Panc1 (cell line): ENCODE measurements around the gene SCYL3. TPM values are rescaled to one million over a fixed set of nuclear protein-coding genes. Genes with fewer than 3 reads are reported as not detected.

Experiments
- ATAC-seq: fragments of 200-7000 bp; cut with Tn5 transposase; 2 replicates; pipeline ENCODE4 v1.9.1; 2020; ENCODE audit warnings: mild to moderate bottlenecking, moderate library complexity
- BruUV-seq: library from RNA; stranded (reverse); fragments of 400-500 nt; replicated peaks from 2 replicates; lab custom pipeline; 2021; lab: Mats Ljungman, UMichigan
- CTCF ChIA-PET: fragments of 300-600 bp; sonication (Branson Sonifier 250); formaldehyde crosslinking; loops from one replicate; lab custom pipeline; 2022; ENCODE audit warnings: antibody characterized with exemption; lab: Charles Lee
- POLR2A ChIA-PET: fragments of 300-600 bp; sonication (Branson Sonifier 250); formaldehyde crosslinking; loops from one replicate; lab custom pipeline; 2022; ENCODE audit warnings: antibody characterized with exemption; lab: Charles Lee
- DNase-seq: peaks from one replicate; pipeline ENCODE4 v3.0.0-alpha.2; 2010; ENCODE audit warnings: low read depth, low spot score
- H3K27ac ChIP-seq: 2 replicates; pipeline ENCODE4 v1.5.1; 2011; ENCODE audit warnings: mild to moderate bottlenecking, low read length, inconsistent platforms
- H3K27me3 ChIP-seq: fragments of 200-500 bp; sonication (Bioruptor generic); 2 replicates; pipeline ENCODE4 v1.6.0; 2014; ENCODE audit warnings: low read length, inconsistent platforms; ENCODE audit not compliant: control insufficient read depth, insufficient read depth
- H3K36me3 ChIP-seq: fragments of 200-500 bp; sonication (Bioruptor generic); 2 replicates; pipeline ENCODE4 v1.5.1; 2014; ENCODE audit warnings: inconsistent platforms, mild to moderate bottlenecking, low read length, moderate library complexity; ENCODE audit not compliant: control insufficient read depth, insufficient read depth
- H3K4me1 ChIP-seq: 2 replicates; pipeline ENCODE4 v1.5.1; 2011; ENCODE audit warnings: inconsistent platforms, mild to moderate bottlenecking, low read length, moderate library complexity; ENCODE audit not compliant: control insufficient read depth, insufficient read depth
- H3K4me3 ChIP-seq, 2 experiments: 2 replicates each; pipeline ENCODE4 v1.5.1; 2011 to 2012; ENCODE audit warnings: low read depth in 2 of 2, low read length in 2 of 2, mild to moderate bottlenecking in 2 of 2, inconsistent platforms in 1 of 2, moderate library complexity in 1 of 2
- H3K9me3 ChIP-seq: fragments of 200-500 bp; sonication (Bioruptor generic); 2 replicates; pipeline ENCODE4 v1.5.1; 2014; ENCODE audit warnings: low read depth, mild to moderate bottlenecking, inconsistent platforms, low read length, moderate library complexity; ENCODE audit not compliant: control insufficient read depth, insufficient read depth
- CTCF ChIP-seq: fragments of 450-650 bp; IDR thresholded peaks from 2 replicates; pipeline ENCODE4 v1.5.1; 2017; ENCODE audit warnings: mild to moderate bottlenecking
- POLR2AphosphoS5 ChIP-seq: IDR thresholded peaks from 2 replicates; pipeline ENCODE4 v1.6.1; 2012; ENCODE audit warnings: mild to moderate bottlenecking, low read depth, low read length, moderate library complexity
- REST ChIP-seq, 2 experiments: IDR thresholded peaks; 2 replicates each; pipeline ENCODE4 v1.6.1; 2011 to 2012; ENCODE audit warnings: low read depth in 2 of 2, control low read depth in 1 of 2, low read length in 1 of 2, mild to moderate bottlenecking in 1 of 2, moderate library complexity in 1 of 2; ENCODE audit not compliant: insufficient read depth in 1 of 2
- SIN3A ChIP-seq: IDR thresholded peaks from 2 replicates; pipeline ENCODE4 v1.6.1; 2012; ENCODE audit warnings: low read depth, mild to moderate bottlenecking, low read length, moderate library complexity, borderline replicate concordance; ENCODE audit not compliant: insufficient read depth
- TCF7L2 ChIP-seq: IDR thresholded peaks from 2 replicates; pipeline ENCODE4 v1.6.1; 2011; ENCODE audit warnings: mild to moderate bottlenecking, low read depth, low read length, inconsistent platforms
- in situ Hi-C: cut with HindIII; loops from 2 replicates; pipeline ENCODE4 v1.10.0; 2016; ENCODE audit warnings: low sequenced_read_pairs, low pct_unique_long_range_greater_than_20kb
- intact Hi-C: fragments of 100-400 bp; cut with micrococcal nuclease; formaldehyde crosslinking; loops from one replicate; pipeline ENCODE4 v1.10.0; 2022; ENCODE audit not compliant: unreplicated experiment
- total RNA-seq: library from RNA; stranded (reverse); gene quantifications from one replicate; pipeline ENCODE4 v1.2.1, GENCODE V29; 2021; ENCODE audit not compliant: unreplicated experiment

Gene SCYL3
- total RNA-seq, 1 experiment from 2014 or later, result 7.8 TPM

- Histone ChIP-seq H3K9me3 (no peaks in the 10 kb centered on the region), H3K4me3 (no peak overlapping the region), H3K36me3 (peaks cover 12% of the 10 kb centered on the region), H3K27me3 (no peaks in the 10 kb centered on the region), H3K27ac (no peak overlapping the region), H3K4me1 (no peaks in the 10 kb centered on the region)
- TF ChIP-seq TCF7L2 (no peak), REST (IDR thresholded peaks at IDR 0.05; ENCODE audit: insufficient read depth in 1 of 2, low read depth in 2 of 2, low read length in 1 of 2) (no peak), POLR2AphosphoS5 (no peak), SIN3A (no peak), CTCF (no peak)
- ChIA-PET POLR2A (no interaction called here), CTCF (no interaction called here)
- ATAC-seq (no peak), DNase-seq (no peak)
- in situ Hi-C loops (no loop called here), intact Hi-C loops (no loop called here)
- BruUV-seq, result no TSS peak
These were observed 90.8 kb downstream of the SCYL3 start for GRCh38 chr1:169802888-169803287.

Other genes with a start within 250 kb of the SCYL3 start
- 0.31 TPM for gene SELL, start 182.3 kb downstream of the SCYL3 start, total RNA-seq
- gene SELE, start 159.8 kb downstream of the SCYL3 start, total RNA-seq, result not detected
- gene METTL18, start 99.0 kb downstream of the SCYL3 start, total RNA-seq, result 4.1 TPM
- 20.0 TPM for gene KIFAP3, start 180.8 kb upstream of the SCYL3 start, total RNA-seq